ENCODE data around the gene FARP1. TPM values are rescaled to one million over a fixed set of nuclear protein-coding genes. Genes with fewer than 3 reads are reported as not detected.
"Not testable (repeated sequence)": the region's sequence is repeated elsewhere in the genome, so short reads cannot be mapped to it uniquely, and the experiment has no call there.

FARP1 gene
- total and polyA plus RNA-seq, 7 donors = 6.9 to 96.4 (median 32.9) TPM

- Histone ChIP-seq H3K27me3 (no peaks in the 10 kb centered on the region), H3K9me3 (no peaks in the 10 kb centered on the region), H3K36me3 (no peaks in the 10 kb centered on the region), H3K27ac (peak overlapping the region in 3 of 4 donors; percentile 33 to 72 (median 64)), H3K4me3 (no peak overlapping the region), H3K4me1 (peaks cover 0 to 56% (median 27%) of the 10 kb centered on the region in 4 donors)
- 68 to 72% methylated on average over 10 of the region's 10 CpGs for WGBS, 2 donors
- TF ChIP-seq POLR2A (IDR thresholded peaks at IDR 0.05) = no peak
- intact Hi-C loops (cut with DNase I) = no loop called here
- DNase-seq = no peak
Observed at GRCh38 chr13:98265692-98266551, 123.0 kb downstream of the FARP1 start.

GRCh38 chr13:98267080-98267912 is 124.4 kb downstream of the FARP1 start:
- no peaks in the 10 kb centered on the region for H3K36me3 ChIP-seq
- 33 to 57% methylated on average over 18 of the region's 18 CpGs for WGBS, 2 donors
- H3K4me1 ChIP-seq = peaks cover 0 to 42% (median 21%) of the 10 kb centered on the region in 4 donors
- no peaks in the 10 kb centered on the region for H3K9me3 ChIP-seq
- H3K27me3 ChIP-seq = no peaks in the 10 kb centered on the region
- DNase-seq = no peak
- intact Hi-C loops (cut with DNase I) = no loop called here
- H3K4me3 ChIP-seq = peak overlapping the region; percentile 5 to 28 (median 17)
- TF ChIP-seq CTCF (IDR thresholded peaks at IDR 0.05) (no peak), POLR2AphosphoS5 (IDR thresholded peaks at IDR 0.05) (no peak), POLR2A (IDR thresholded peaks at IDR 0.05) (no peak), EP300 (IDR thresholded peaks at IDR 0.05) (no peak)
- H3K27ac ChIP-seq = peak overlapping the region; percentile 41 to 72 (median 60)

DNA sequence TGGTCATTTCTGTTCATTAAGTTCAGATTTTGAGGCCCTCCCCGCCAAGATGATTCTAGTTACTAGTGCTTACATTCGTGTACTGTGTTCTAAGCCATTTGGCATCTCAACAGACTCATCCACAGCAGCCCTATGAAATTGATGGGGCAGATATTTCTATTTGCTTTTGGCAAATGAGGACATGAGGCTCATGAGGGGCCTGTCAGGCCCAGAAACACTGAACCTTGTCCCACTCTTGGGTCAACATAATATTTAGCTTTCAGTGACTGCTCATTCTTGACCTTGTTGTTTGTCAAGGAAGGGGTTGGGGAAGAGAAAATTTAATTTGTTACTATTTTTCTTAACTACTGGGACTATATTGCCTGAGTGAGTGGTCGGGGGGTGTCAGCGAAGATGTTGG is 126.5 kb downstream of the FARP1 start:
- intact Hi-C loops (cut with DNase I) = no loop called here
- no peak for DNase-seq
- WGBS, 2 donors = 90% methylated on average over 4 of the region's 4 CpGs
- no peak overlapping the region for H3K4me3 ChIP-seq
- H3K27ac ChIP-seq = no peak overlapping the region
- no peaks in the 10 kb centered on the region for H3K36me3 ChIP-seq
- no peak for TF ChIP-seq CTCF (IDR thresholded peaks at IDR 0.05)
- no peak for TF ChIP-seq EP300 (IDR thresholded peaks at IDR 0.05)
- H3K4me1 ChIP-seq = peaks cover 0 to 38% (median 21%) of the 10 kb centered on the region in 4 donors
- no peaks in the 10 kb centered on the region for H3K27me3 ChIP-seq
- no peaks in the 10 kb centered on the region for H3K9me3 ChIP-seq

- Histone ChIP-seq H3K4me3 (no peak overlapping the region), H3K4me1 (peaks cover 0 to 49% (median 26%) of the 10 kb centered on the region in 4 donors), H3K36me3 (no peaks in the 10 kb centered on the region), H3K27ac (no peak overlapping the region), H3K27me3 (no peaks in the 10 kb centered on the region), H3K9me3 (no peaks in the 10 kb centered on the region)
- intact Hi-C loops (cut with DNase I) = no loop called here
- no peak for DNase-seq
- TF ChIP-seq EP300 (IDR thresholded peaks at IDR 0.05) (no peak), POLR2AphosphoS5 (IDR thresholded peaks at IDR 0.05) (no peak), POLR2A (IDR thresholded peaks at IDR 0.05) (no peak), CTCF (IDR thresholded peaks at IDR 0.05) (no peak)
- 94 to 95% methylated on average over 9 of the region's 9 CpGs for WGBS, 2 donors
Observed at GRCh38 chr13:98270819-98271218, 127.9 kb downstream of the FARP1 start.

GRCh38 chr13:98271646-98272045 is 128.8 kb downstream of the FARP1 start:
- H3K27ac ChIP-seq; intact Hi-C loops (cut with DNase I): not testable (repeated sequence)

More at GRCh38 chr13:98271646-98272045, 128.8 kb downstream of the FARP1 start:
- not testable (repeated sequence) for H3K4me3 ChIP-seq, H3K27me3 ChIP-seq, H3K9me3 ChIP-seq, H3K36me3 ChIP-seq, DNase-seq
- WGBS, 2 donors = 12 to 68% methylated on average over 3 of the region's 3 CpGs
- peaks cover 0 to 49% (median 27%) of the 10 kb centered on the region in 4 donors for H3K4me1 ChIP-seq

Data from sigmoid colon (tissue), 7 donors.